Activated naive CD8-positive, alpha-beta T cell treated with anti-CD3 and anti-CD28 coated beads, Interleukin-2, amount 50 U/mL, for 24 hours (primary cell): ENCODE results near the gene ADAMTS2.

Experiments
- ATAC-seq: fragments of 150-1000 bp; cut with Tn5 transposase; one replicate; pipeline ENCODE4 v1.10.0; 2021
- DNase-seq: peaks from one replicate; pipeline ENCODE4 v3.0.0; 2021
- H3K27ac Mint-ChIP-seq: one replicate; pipeline ENCODE4 v1.8.0; 2021; ENCODE audit warnings: mild to moderate bottlenecking, mixed read lengths
- H3K27me3 Mint-ChIP-seq: one replicate; pipeline ENCODE4 v1.8.0; 2021; ENCODE audit warnings: mixed read lengths
- H3K36me3 Mint-ChIP-seq: one replicate; pipeline ENCODE4 v1.8.0; 2021; ENCODE audit warnings: low read depth, mixed read lengths
- H3K4me1 Mint-ChIP-seq: one replicate; pipeline ENCODE4 v1.8.0; 2021; ENCODE audit warnings: mixed read lengths
- H3K4me3 Mint-ChIP-seq: one replicate; pipeline ENCODE4 v1.8.0; 2021; ENCODE audit warnings: mild to moderate bottlenecking, moderate library complexity, mixed read lengths
- H3K9me3 Mint-ChIP-seq: one replicate; pipeline ENCODE4 v1.8.0; 2021; ENCODE audit warnings: mixed read lengths

ADAMTS2 gene

GRCh38 chr5:179235416-179236400 lies 109.6 kb downstream of the ADAMTS2 start:
- no peaks in the 10 kb centered on the region for H3K4me1 Mint-ChIP-seq
- H3K36me3 Mint-ChIP-seq, result no peaks in the 10 kb centered on the region
- peaks cover 4% of the 10 kb centered on the region for H3K27me3 Mint-ChIP-seq
- no peak overlapping the region for H3K4me3 Mint-ChIP-seq
- H3K9me3 Mint-ChIP-seq, result no peaks in the 10 kb centered on the region
- H3K27ac Mint-ChIP-seq, result no peak overlapping the region
- DNase-seq (no peak), ATAC-seq (no peak)

GRCh38 chr5:179234563-179235135 lies 110.6 kb downstream of the ADAMTS2 start:
- H3K4me3 Mint-ChIP-seq, result no peak overlapping the region
- DNase-seq (no peak), ATAC-seq (no peak)
- H3K9me3 Mint-ChIP-seq, result no peaks in the 10 kb centered on the region
- peaks cover 4% of the 10 kb centered on the region for H3K27me3 Mint-ChIP-seq
- no peaks in the 10 kb centered on the region for H3K4me1 Mint-ChIP-seq
- H3K27ac Mint-ChIP-seq, result no peak overlapping the region
- no peaks in the 10 kb centered on the region for H3K36me3 Mint-ChIP-seq

- H3K4me3 Mint-ChIP-seq, result no peak overlapping the region
- ATAC-seq, result no peak
Measured at GRCh38 chr5:179233909-179234562, 111.2 kb downstream of the ADAMTS2 start.

GRCh38 chr5:179232091-179232735 lies 113.0 kb downstream of the ADAMTS2 start:
- DNase-seq (no peak), ATAC-seq (no peak)
- Mint-ChIP-seq H3K9me3 (no peaks in the 10 kb centered on the region), H3K4me3 (no peak overlapping the region), H3K27me3 (no peaks in the 10 kb centered on the region), H3K27ac (no peak overlapping the region), H3K36me3 (no peaks in the 10 kb centered on the region), H3K4me1 (no peaks in the 10 kb centered on the region)

More at GRCh38 chr5:179233909-179234562, 111.2 kb downstream of the ADAMTS2 start:
- Mint-ChIP-seq H3K9me3 (no peaks in the 10 kb centered on the region), H3K4me1 (no peaks in the 10 kb centered on the region), H3K36me3 (no peaks in the 10 kb centered on the region), H3K27ac (no peak overlapping the region), H3K27me3 (no peaks in the 10 kb centered on the region)
- no peak for DNase-seq

GRCh38 chr5:179231309-179231708 lies 114.0 kb downstream of the ADAMTS2 start:
- no peaks in the 10 kb centered on the region for H3K27me3 Mint-ChIP-seq
- H3K4me3 Mint-ChIP-seq, result no peak overlapping the region
- DNase-seq (no peak), ATAC-seq (no peak)
- no peak overlapping the region for H3K27ac Mint-ChIP-seq
- no peaks in the 10 kb centered on the region for H3K4me1 Mint-ChIP-seq
- no peaks in the 10 kb centered on the region for H3K9me3 Mint-ChIP-seq
- no peaks in the 10 kb centered on the region for H3K36me3 Mint-ChIP-seq

- DNase-seq, result no peak
- Mint-ChIP-seq H3K36me3 (no peaks in the 10 kb centered on the region), H3K4me3 (no peak overlapping the region), H3K9me3 (no peaks in the 10 kb centered on the region), H3K4me1 (no peaks in the 10 kb centered on the region), H3K27ac (no peak overlapping the region), H3K27me3 (no peaks in the 10 kb centered on the region)
- no peak for ATAC-seq
Measured at GRCh38 chr5:179230061-179230461, 115.2 kb downstream of the ADAMTS2 start.

GRCh38 chr5:179229331-179229831 lies 115.9 kb downstream of the ADAMTS2 start:
- H3K27ac Mint-ChIP-seq, result no peak overlapping the region
- DNase-seq, result no peak
- no peaks in the 10 kb centered on the region for H3K36me3 Mint-ChIP-seq
- H3K9me3 Mint-ChIP-seq, result no peaks in the 10 kb centered on the region
- H3K27me3 Mint-ChIP-seq, result no peaks in the 10 kb centered on the region
- H3K4me1 Mint-ChIP-seq, result no peaks in the 10 kb centered on the region
- H3K4me3 Mint-ChIP-seq, result no peak overlapping the region
- no peak for ATAC-seq

- ATAC-seq, result no peak
- no peak for DNase-seq
- Mint-ChIP-seq H3K27ac (no peak overlapping the region), H3K36me3 (no peaks in the 10 kb centered on the region), H3K9me3 (no peaks in the 10 kb centered on the region), H3K4me1 (no peaks in the 10 kb centered on the region), H3K4me3 (no peak overlapping the region), H3K27me3 (no peaks in the 10 kb centered on the region)
Measured at GRCh38 chr5:179228341-179229121, 116.7 kb downstream of the ADAMTS2 start.

- Mint-ChIP-seq H3K9me3 (no peaks in the 10 kb centered on the region), H3K27me3 (no peaks in the 10 kb centered on the region), H3K36me3 (no peaks in the 10 kb centered on the region), H3K4me1 (no peaks in the 10 kb centered on the region), H3K27ac (no peak overlapping the region), H3K4me3 (no peak overlapping the region)
- DNase-seq (no peak), ATAC-seq (no peak)
Measured at GRCh38 chr5:179227580-179228311, 117.5 kb downstream of the ADAMTS2 start.

GRCh38 chr5:179227229-179227579 lies 118.1 kb downstream of the ADAMTS2 start:
- DNase-seq, result no peak
- ATAC-seq, result no peak
- Mint-ChIP-seq H3K4me1 (no peaks in the 10 kb centered on the region), H3K9me3 (no peaks in the 10 kb centered on the region), H3K27ac (no peak overlapping the region), H3K27me3 (no peaks in the 10 kb centered on the region), H3K36me3 (no peaks in the 10 kb centered on the region), H3K4me3 (no peak overlapping the region)

- no peaks in the 10 kb centered on the region for H3K9me3 Mint-ChIP-seq
- H3K4me3 Mint-ChIP-seq, result no peak overlapping the region
Measured at GRCh38 chr5:179226696-179227095, 118.6 kb downstream of the ADAMTS2 start.

GRCh38 chr5:179225387-179225786 lies 119.9 kb downstream of the ADAMTS2 start:
- Mint-ChIP-seq H3K4me3 (no peak overlapping the region), H3K27me3 (peaks cover 2% of the 10 kb centered on the region), H3K4me1 (no peaks in the 10 kb centered on the region), H3K27ac (no peak overlapping the region), H3K9me3 (no peaks in the 10 kb centered on the region), H3K36me3 (no peaks in the 10 kb centered on the region)
- DNase-seq, result no peak
- ATAC-seq, result no peak

More at GRCh38 chr5:179226696-179227095, 118.6 kb downstream of the ADAMTS2 start:
- Mint-ChIP-seq H3K27ac (no peak overlapping the region), H3K27me3 (no peaks in the 10 kb centered on the region), H3K36me3 (no peaks in the 10 kb centered on the region), H3K4me1 (no peaks in the 10 kb centered on the region)
- DNase-seq (no peak), ATAC-seq (no peak)

GRCh38 chr5:179224741-179225140 lies 120.5 kb downstream of the ADAMTS2 start:
- H3K4me1 Mint-ChIP-seq, result no peaks in the 10 kb centered on the region
- no peak for ATAC-seq
- DNase-seq, result no peak
- H3K27me3 Mint-ChIP-seq, result peaks cover 2% of the 10 kb centered on the region
- no peaks in the 10 kb centered on the region for H3K9me3 Mint-ChIP-seq
- no peak overlapping the region for H3K27ac Mint-ChIP-seq
- no peaks in the 10 kb centered on the region for H3K36me3 Mint-ChIP-seq
- H3K4me3 Mint-ChIP-seq, result no peak overlapping the region
